CD8-positive, alpha-beta memory T cell (primary cell): ENCODE data around the gene SAMD11. TPM values are rescaled to one million over a fixed set of nuclear protein-coding genes. Genes with fewer than 3 reads are reported as not detected.
A peak's percentile ranks its signal among the peaks of the same experiment; 100 is the strongest.

Experiments
- CTCF ChIA-PET: fragments of 350-600 bp; sonication (Branson Sonifier 250); formaldehyde crosslinking; loops from one replicate; lab custom pipeline; 2021; ENCODE audit warnings: antibody characterized with exemption; lab: Charles Lee
- POLR2A ChIA-PET: fragments of 350-600 bp; sonication (Branson Sonifier 250); formaldehyde crosslinking; loops from one replicate; lab custom pipeline; 2021; ENCODE audit warnings: antibody characterized with exemption; lab: Charles Lee
- DNase-seq, 5 donors: peaks; one replicate each; pipeline versions ENCODE4 v3.0.0 to v3.0.0-alpha.2; 2020 to 2022; ENCODE audit warnings: mixed read lengths in 1 of 5
- H3K27ac ChIP-seq: one replicate; pipeline ENCODE4 v1.7.0; 2013; ENCODE audit warnings: low read depth, mild to moderate bottlenecking, low read length, moderate library complexity
- H3K27me3 ChIP-seq: 2 replicates; pipeline ENCODE4 v1.7.0; 2013; ENCODE audit warnings: low read length, mild to moderate bottlenecking; ENCODE audit not compliant: insufficient read depth, poor library complexity, severe bottlenecking
- H3K36me3 ChIP-seq: 2 replicates; pipeline ENCODE4 v1.7.0; 2013; ENCODE audit warnings: mild to moderate bottlenecking, low read length, moderate library complexity; ENCODE audit not compliant: insufficient read depth
- H3K4me1 ChIP-seq: 2 replicates; pipeline ENCODE4 v1.7.0; 2013; ENCODE audit warnings: mild to moderate bottlenecking, low read length, moderate library complexity; ENCODE audit not compliant: insufficient read depth
- H3K4me3 ChIP-seq: 2 replicates; pipeline ENCODE4 v1.7.0; 2013; ENCODE audit warnings: mild to moderate bottlenecking, low read length
- H3K9me3 ChIP-seq: 2 replicates; pipeline ENCODE4 v1.7.0; 2013; ENCODE audit warnings: mild to moderate bottlenecking, low read length
- H3K27ac Mint-ChIP-seq, 8 donors: one replicate each; pipeline ENCODE4 v1.8.0; 2020 to 2021; ENCODE audit warnings: mixed read lengths in 8 of 8, mild to moderate bottlenecking in 6 of 8, inconsistent platforms in 3 of 8, moderate library complexity in 3 of 8
- H3K27me3 Mint-ChIP-seq, 2 donors: one replicate each; pipeline ENCODE4 v1.8.0; 2020 to 2021; ENCODE audit warnings: mixed read lengths in 2 of 2, mild to moderate bottlenecking in 1 of 2, moderate library complexity in 1 of 2
- H3K36me3 Mint-ChIP-seq, 3 donors: one replicate each; pipeline ENCODE4 v1.8.0; 2020 to 2021; ENCODE audit warnings: mixed read lengths in 3 of 3, inconsistent platforms in 1 of 3, mild to moderate bottlenecking in 1 of 3
- H3K4me1 Mint-ChIP-seq, 3 donors: one replicate each; pipeline ENCODE4 v1.8.0; 2020 to 2021; ENCODE audit warnings: mixed read lengths in 3 of 3, inconsistent platforms in 1 of 3, mild to moderate bottlenecking in 1 of 3
- H3K4me3 Mint-ChIP-seq, 7 donors: one replicate each; pipeline ENCODE4 v1.8.0; 2020 to 2021; ENCODE audit warnings: mixed read lengths in 7 of 7, mild to moderate bottlenecking in 6 of 7, moderate library complexity in 4 of 7, inconsistent platforms in 2 of 7
- H3K9me3 Mint-ChIP-seq, 5 donors: one replicate each; pipeline ENCODE4 v1.8.0; 2020 to 2022; ENCODE audit warnings: mixed read lengths in 5 of 5, mild to moderate bottlenecking in 3 of 5, moderate library complexity in 2 of 5, inconsistent platforms in 1 of 5
- polyA plus RNA-seq: library from polyadenylated mRNA; unstranded; fragments of 300-500 nt; fragmentation: Illumina TruSeq; gene quantifications from one replicate; pipeline ENCODE4 v1.2.3, GENCODE V29; 2021
- total RNA-seq, 2 experiments: library from RNA; stranded (reverse); gene quantifications; one replicate each; pipeline ENCODE4 v1.2.3, GENCODE V29; 2021

Gene SAMD11
- total and polyA plus RNA-seq, 3 experiments from 2014 or later: 0.20 TPM; not detected in 2

DNA sequence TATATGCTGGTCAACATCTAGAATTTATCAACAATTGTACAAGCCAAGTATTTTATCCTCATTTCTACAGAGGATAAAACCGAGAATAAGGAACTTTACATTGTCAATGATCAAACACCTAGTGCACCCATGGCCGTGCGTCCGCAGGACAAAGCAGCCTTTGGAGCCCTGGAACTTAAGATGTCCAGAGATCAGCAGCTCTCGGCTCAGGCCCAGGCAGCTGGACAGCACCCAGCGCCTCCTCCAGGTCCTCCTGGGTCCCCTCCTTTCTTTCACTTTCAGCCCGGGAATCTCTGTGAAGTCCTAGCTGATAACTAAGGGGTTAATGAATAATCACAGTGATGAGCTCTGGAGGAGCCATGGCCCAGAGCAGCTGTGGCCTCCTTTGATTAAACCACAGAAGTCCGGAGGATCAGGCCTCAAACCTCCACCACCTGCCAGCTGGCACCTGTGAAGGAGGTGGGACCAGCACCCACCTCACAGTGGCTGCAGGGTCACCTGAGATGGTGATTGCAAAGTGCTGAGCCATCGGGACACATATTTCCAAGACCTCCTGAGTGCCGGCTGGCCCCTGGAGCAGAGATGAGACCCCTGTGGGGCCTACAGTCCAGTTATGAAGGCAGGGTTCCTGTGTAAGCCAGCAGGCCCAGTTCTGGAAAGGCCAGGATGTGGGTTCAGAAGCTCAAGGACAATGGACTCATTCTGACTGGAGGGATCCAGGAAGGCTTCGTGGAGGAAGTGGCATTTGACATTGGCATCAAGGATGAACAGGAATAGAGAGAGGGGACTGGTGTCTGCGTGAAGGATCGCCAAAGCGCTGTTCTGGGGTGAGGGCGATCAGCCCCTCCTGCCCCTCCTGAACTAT, 11.6 kb upstream of the SAMD11 start:
- H3K4me3 ChIP-seq: no peak overlapping the region
- CTCF ChIA-PET: no interaction called here
- Mint-ChIP-seq H3K9me3 (peaks cover 0 to 6% (median 1%) of the 10 kb centered on the region in 5 donors), H3K4me3 (peak overlapping the region in 1 of 7 donors; percentile 28), H3K4me1 (peaks cover 0 to 4% (median 0%) of the 10 kb centered on the region in 3 donors), H3K36me3 (no peaks in the 10 kb centered on the region), H3K27me3 (peaks cover 12 to 43% of the 10 kb centered on the region in 2 donors), H3K27ac (no peak overlapping the region)
- H3K27me3 ChIP-seq: peaks cover 6% of the 10 kb centered on the region
- H3K4me1 ChIP-seq: no peaks in the 10 kb centered on the region
- H3K9me3 ChIP-seq: no peaks in the 10 kb centered on the region
- DNase-seq: peak in 1 of 5 donors; percentile 26
- no peak overlapping the region for H3K27ac ChIP-seq
- no peaks in the 10 kb centered on the region for H3K36me3 ChIP-seq
- POLR2A ChIA-PET: no interaction called here

DNA sequence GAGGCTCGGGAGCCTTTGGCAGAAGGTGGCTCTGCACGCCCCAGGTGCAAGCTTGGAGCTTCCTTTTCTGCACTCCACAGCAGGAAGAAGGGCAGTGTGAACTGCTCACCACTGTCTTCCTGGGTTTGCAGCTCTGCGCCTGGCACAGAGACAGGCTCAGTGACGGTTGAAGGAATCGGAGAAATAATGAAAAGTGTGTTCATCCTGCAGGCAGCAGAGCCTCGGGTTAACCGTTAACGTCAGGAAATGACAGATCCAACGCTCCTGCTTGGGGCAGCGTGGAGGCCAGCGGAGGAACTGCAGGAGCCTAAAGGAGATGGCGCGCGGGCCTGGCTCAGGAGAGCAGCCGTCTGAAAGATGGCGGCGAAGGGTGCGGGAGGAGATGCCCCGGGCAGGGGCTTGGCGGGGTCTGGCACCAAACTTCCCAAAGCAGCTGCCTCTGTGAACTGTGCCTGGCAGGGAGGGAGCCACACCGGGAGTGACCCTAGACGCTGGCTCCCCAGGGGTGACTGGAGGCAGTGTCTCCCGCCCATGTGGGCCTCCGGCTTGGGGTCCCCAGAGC, 10.9 kb upstream of the SAMD11 start:
- Histone ChIP-seq H3K27me3 (peaks cover 6% of the 10 kb centered on the region), H3K4me1 (no peaks in the 10 kb centered on the region), H3K36me3 (no peaks in the 10 kb centered on the region), H3K27ac (no peak overlapping the region), H3K4me3 (no peak overlapping the region), H3K9me3 (no peaks in the 10 kb centered on the region)
- POLR2A ChIA-PET: no interaction called here
- DNase-seq: peak in 1 of 5 donors; percentile 25
- Mint-ChIP-seq H3K9me3 (peaks cover 0 to 6% (median 1%) of the 10 kb centered on the region in 5 donors), H3K4me1 (peaks cover 0 to 4% (median 0%) of the 10 kb centered on the region in 3 donors), H3K4me3 (no peak overlapping the region), H3K27me3 (peaks cover 14 to 46% of the 10 kb centered on the region in 2 donors), H3K27ac (no peak overlapping the region), H3K36me3 (no peaks in the 10 kb centered on the region)
- CTCF ChIA-PET: no interaction called here

DNA sequence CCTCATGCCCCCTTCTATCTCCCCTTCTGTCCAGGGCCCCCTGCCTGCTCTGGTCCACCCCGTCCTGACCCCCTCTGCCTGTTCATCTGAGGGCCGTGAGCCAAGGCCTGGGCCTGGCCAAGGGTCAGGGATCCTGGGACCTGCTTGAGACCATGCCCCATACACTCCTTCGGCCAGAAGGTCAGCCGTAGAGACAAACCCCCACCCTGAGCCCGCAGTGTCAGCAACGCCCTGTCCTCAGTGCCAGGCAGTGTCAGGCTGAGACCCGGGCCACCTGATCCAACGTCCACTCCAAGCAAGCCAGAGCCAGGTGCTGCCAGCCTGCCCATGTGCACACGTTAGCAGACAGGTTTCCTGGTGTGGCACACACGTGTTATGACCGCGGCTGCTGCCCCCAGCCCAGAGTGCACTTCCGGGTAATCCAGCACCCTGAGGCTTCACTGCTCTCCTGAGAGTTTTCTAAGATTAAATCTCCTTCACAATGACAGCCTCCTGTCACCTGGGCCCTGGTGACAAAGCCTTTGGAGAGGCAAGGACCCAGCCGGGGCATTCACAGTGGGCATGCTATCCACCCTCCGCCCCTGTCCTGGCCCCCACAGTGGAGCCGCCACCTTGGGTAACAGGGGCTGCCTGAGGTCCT, 10.1 kb upstream of the SAMD11 start:
- peaks cover 6% of the 10 kb centered on the region for H3K27me3 ChIP-seq
- Mint-ChIP-seq H3K9me3 (peaks cover 0 to 5% (median 0%) of the 10 kb centered on the region in 5 donors), H3K27me3 (peaks cover 9 to 45% of the 10 kb centered on the region in 2 donors), H3K4me3 (no peak overlapping the region), H3K36me3 (no peaks in the 10 kb centered on the region), H3K27ac (no peak overlapping the region), H3K4me1 (peaks cover 0 to 4% (median 0%) of the 10 kb centered on the region in 3 donors)
- no peaks in the 10 kb centered on the region for H3K36me3 ChIP-seq
- H3K4me3 ChIP-seq: no peak overlapping the region
- H3K4me1 ChIP-seq: no peaks in the 10 kb centered on the region
- ChIA-PET POLR2A (no interaction called here), CTCF (no interaction called here)
- H3K9me3 ChIP-seq: no peaks in the 10 kb centered on the region
- H3K27ac ChIP-seq: no peak overlapping the region
- peak in 1 of 5 donors; percentile 43 for DNase-seq

DNA sequence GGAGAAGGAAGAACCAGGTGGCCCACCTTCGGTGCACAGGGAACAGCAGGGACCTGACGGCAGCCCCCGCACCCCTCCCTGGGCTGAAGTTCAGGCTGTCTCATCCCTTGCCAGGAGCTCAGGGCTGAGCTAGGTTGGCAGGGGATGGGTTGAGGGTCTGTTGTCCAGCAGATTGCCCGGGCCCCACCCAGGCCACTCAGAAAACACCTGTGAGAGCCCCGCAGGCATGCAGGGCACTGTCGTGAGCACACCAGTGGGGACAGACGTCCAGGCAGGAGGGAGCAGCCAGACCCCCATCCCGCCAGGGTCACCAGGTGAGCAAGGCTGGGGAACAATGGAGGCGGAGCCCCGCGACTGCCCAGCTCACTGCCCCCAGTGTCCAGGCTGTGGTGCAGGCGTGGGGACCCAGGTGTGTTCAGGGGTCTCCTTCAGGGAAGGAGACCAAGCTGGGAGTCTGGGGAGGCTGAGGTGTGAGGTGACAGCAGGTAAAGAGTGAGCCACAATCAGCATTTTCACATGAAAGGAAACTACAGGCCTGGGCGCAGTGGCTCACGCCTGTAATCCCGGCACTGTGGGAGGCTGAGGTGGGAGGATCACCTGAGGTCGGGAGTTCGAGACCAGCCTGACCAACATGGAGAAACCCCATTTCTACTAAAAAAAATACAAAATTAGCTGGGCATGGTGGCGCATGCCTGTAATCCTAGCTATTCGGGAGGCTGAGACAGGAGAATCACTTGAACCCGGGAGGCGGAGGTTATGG, 9.4 kb upstream of the SAMD11 start:
- POLR2A ChIA-PET: no interaction called here
- no peak overlapping the region for H3K4me3 Mint-ChIP-seq
- CTCF ChIA-PET: no interaction called here
- H3K4me3 ChIP-seq: no peak overlapping the region
- H3K27me3 Mint-ChIP-seq: peaks cover 10 to 48% of the 10 kb centered on the region in 2 donors
- no peaks in the 10 kb centered on the region for H3K36me3 ChIP-seq
- no peaks in the 10 kb centered on the region for H3K4me1 ChIP-seq
- H3K36me3 Mint-ChIP-seq: no peaks in the 10 kb centered on the region
- no peak overlapping the region for H3K27ac ChIP-seq
- peaks cover 0 to 5% (median 0%) of the 10 kb centered on the region in 5 donors for H3K9me3 Mint-ChIP-seq
- no peak overlapping the region for H3K27ac Mint-ChIP-seq
- H3K4me1 Mint-ChIP-seq: peaks cover 0 to 4% (median 0%) of the 10 kb centered on the region in 3 donors
- peak in 1 of 5 donors; percentile 26 for DNase-seq
- no peaks in the 10 kb centered on the region for H3K9me3 ChIP-seq
- peaks cover 6% of the 10 kb centered on the region for H3K27me3 ChIP-seq

DNA sequence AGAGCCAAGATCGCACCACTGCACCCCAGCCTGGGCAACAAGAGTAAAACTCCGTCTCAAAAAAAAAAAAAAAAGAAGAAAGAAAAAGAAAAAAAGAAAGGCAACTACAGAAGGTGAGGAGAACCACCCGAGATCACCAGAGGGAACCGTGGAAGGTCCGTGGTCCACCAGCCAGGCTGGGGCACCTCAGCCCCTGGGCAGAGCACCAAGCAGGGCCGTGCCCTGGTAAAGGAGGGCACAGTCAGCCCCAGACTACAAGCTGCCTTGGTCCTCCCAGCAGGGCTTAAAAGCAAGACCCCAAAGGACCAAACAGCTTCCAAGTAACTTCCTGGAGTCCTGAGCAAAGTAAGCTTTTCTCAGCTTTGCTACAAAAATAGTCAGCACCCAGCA, 8.8 kb upstream of the SAMD11 start:
- Histone ChIP-seq H3K27me3 (peaks cover 7% of the 10 kb centered on the region), H3K4me1 (no peaks in the 10 kb centered on the region), H3K4me3 (no peak overlapping the region), H3K27ac (no peak overlapping the region), H3K36me3 (no peaks in the 10 kb centered on the region), H3K9me3 (no peaks in the 10 kb centered on the region)
- Mint-ChIP-seq H3K4me3 (no peak overlapping the region), H3K9me3 (peaks cover 0 to 5% (median 0%) of the 10 kb centered on the region in 5 donors), H3K36me3 (no peaks in the 10 kb centered on the region), H3K27ac (peak overlapping the region in 1 of 8 donors; percentile 58), H3K4me1 (peaks cover 0 to 4% (median 0%) of the 10 kb centered on the region in 3 donors), H3K27me3 (peaks cover 11 to 48% of the 10 kb centered on the region in 2 donors)
- CTCF ChIA-PET: no interaction called here
- POLR2A ChIA-PET: no interaction called here
- DNase-seq: peak in 1 of 5 donors; percentile 21

DNA sequence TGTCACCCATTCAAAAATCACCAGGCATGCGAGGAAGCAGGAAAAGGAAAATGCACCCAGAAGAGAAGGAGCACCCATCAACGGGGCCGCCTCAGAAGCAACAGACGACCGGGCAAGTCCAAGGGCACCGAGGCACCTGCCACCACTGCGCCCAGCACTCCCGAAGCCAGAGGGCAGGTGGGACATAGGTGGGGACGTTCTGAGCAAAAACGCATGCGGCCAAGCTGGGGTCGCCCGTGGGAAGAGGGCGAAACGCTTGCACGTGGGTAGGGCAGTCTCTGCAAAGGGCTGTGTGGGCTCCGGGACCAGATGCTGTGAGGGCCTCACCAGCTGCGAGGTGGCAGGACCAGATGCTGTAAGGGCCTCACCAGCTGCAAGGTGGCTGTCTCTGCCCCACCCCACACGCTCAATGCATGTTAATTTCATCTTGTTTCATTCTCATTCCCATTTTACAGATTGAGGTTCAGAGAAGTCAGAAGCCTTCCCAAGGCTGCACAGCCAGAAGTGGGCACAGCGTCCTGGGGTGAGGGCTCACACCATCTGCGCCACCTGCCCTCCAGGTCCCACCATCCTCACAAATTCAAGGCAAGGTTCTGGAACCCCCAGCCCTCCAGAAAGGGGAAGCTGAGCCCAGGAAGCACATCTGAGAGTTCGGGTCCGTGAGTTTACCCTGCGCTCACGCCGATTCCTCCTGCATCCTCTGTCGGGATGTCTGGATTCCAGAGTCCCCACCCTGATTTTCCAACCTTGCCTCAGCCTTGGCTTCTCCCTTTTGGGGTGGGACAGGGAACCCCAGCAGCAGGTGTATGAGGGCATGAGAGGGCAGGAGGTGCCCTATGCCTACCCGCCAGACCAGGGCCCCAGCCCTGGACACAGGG, 8.2 kb upstream of the SAMD11 start:
- Histone ChIP-seq H3K4me3 (no peak overlapping the region), H3K36me3 (no peaks in the 10 kb centered on the region), H3K27me3 (peaks cover 13% of the 10 kb centered on the region), H3K9me3 (no peaks in the 10 kb centered on the region), H3K27ac (no peak overlapping the region), H3K4me1 (peaks cover 5% of the 10 kb centered on the region)
- H3K4me1 Mint-ChIP-seq: peaks cover 1 to 6% (median 2%) of the 10 kb centered on the region in 3 donors
- peak overlapping the region in 1 of 8 donors; percentile 58 for H3K27ac Mint-ChIP-seq
- peaks cover 0 to 5% (median 0%) of the 10 kb centered on the region in 5 donors for H3K9me3 Mint-ChIP-seq
- no peaks in the 10 kb centered on the region for H3K36me3 Mint-ChIP-seq
- DNase-seq: peak in 1 of 5 donors; percentile 37
- ChIA-PET CTCF (no interaction called here), POLR2A (no interaction called here)
- H3K4me3 Mint-ChIP-seq: no peak overlapping the region
- H3K27me3 Mint-ChIP-seq: peaks cover 11 to 50% of the 10 kb centered on the region in 2 donors
